Type B pancreatic cell (in vitro differentiated cells): ENCODE results near the gene HNRNPUL2. TPM values are rescaled to one million over a fixed set of nuclear protein-coding genes. Genes with fewer than 3 reads are reported as not detected.
"Not testable (repeated sequence)": the region's sequence is repeated elsewhere in the genome, so short reads cannot be mapped to it uniquely, and the experiment has no call there.

Experiments used
- DNase-seq: peaks from one replicate; pipeline ENCODE4 v3.0.0; 2021; ENCODE audit warnings: mixed read lengths; ENCODE audit not compliant: unreplicated experiment; ENCODE audit errors: extremely low spot score
- H3K27ac Mint-ChIP-seq: 2 replicates; pipeline ENCODE4 v1.8.0; 2021; ENCODE audit warnings: mild to moderate bottlenecking, mixed read lengths
- H3K27me3 Mint-ChIP-seq: 2 replicates; pipeline ENCODE4 v1.8.0; 2021; ENCODE audit warnings: mixed read lengths
- H3K36me3 Mint-ChIP-seq: 2 replicates; pipeline ENCODE4 v1.8.0; 2021; ENCODE audit warnings: mixed read lengths
- H3K4me1 Mint-ChIP-seq: one replicate; pipeline ENCODE4 v1.8.0; 2021; ENCODE audit warnings: mixed read lengths; ENCODE audit not compliant: unreplicated experiment
- H3K4me3 Mint-ChIP-seq: 2 replicates; pipeline ENCODE4 v1.8.0; 2021; ENCODE audit warnings: mild to moderate bottlenecking, mixed read lengths
- H3K9me3 Mint-ChIP-seq: 2 replicates; pipeline ENCODE4 v1.8.0; 2021; ENCODE audit warnings: mixed read lengths
- long read RNA-seq: library from polyadenylated mRNA; unstranded; transcript quantifications from one replicate; pipeline ENCODE4 v2.0.0, GENCODE V29; 2020
- total RNA-seq: library from RNA; stranded (reverse); gene quantifications from 2 replicates; pipeline ENCODE4 v1.2.1, GENCODE V29; 2021; ENCODE audit warnings: low replicate concordance
- TF ChIP-seq, protein P1 (sequence below): fragments of 200-600 bp; sonication (generic); conservative IDR thresholded peaks from 2 replicates; pipeline ENCODE4 v1.5.0; 2021; ENCODE audit warnings: antibody characterized with exemption, mild to moderate bottlenecking

Gene HNRNPUL2
- total RNA-seq = 44.8 and 63.7 TPM in 2 replicates
- long read RNA-seq, partial matches to known transcripts = 0 of 4 reads
- long read RNA-seq, other reads (novel, unspliced or antisense) = 4 of 4 reads

DNA sequence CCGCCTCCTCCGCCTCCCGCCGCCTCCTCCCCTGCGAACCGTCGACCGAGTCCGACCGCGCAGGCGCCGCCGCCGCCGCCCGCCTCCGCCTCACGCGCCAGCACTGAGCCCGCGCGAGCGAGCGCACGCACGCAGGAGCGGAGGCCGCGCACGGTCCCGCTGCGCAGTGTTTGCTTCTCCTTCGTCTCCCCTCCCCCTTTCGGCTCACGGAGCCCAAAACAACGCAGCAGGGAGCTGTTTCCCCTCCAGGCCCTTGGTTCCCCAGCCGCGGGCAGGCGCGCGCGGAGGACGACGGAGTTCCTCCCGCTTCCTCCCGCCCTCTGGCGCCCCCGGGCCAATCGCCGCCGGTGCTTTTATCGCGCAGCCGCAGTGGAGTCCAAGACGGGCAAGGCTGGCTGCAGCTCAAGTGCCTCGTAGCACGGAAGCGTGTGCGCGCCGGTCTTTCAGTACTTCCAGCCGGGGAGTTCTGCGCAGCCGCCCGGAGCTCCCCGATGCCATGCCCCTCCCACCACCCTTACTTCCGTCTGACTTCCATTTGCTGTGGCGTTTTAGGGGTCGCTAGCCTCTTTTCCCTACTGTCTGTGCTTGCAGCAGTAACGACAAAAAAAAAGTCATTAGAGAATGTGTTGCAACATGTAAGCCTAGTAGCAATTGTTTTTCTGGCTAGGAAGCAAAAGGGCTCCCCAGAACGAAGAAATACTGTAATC is at the start of gene HNRNPUL2:
Gene HNRNPUL2, minus strand, starts transcription at position 293 of the 707 bp plus-strand sequence. CDS start 301 bp downstream, outside the sequence.
- H3K4me3 Mint-ChIP-seq = peak within 1 kb of the TSS; percentile 95
- H3K4me1 Mint-ChIP-seq = peaks cover 32% of the 10 kb centered on the region
- peak within 1 kb of the TSS; percentile 99 for H3K27ac Mint-ChIP-seq
- DNase-seq = peak; percentile 100
- H3K36me3 Mint-ChIP-seq = peaks cover 23% of the 10 kb centered on the region
- H3K9me3 Mint-ChIP-seq = no peaks in the 10 kb centered on the region
- TF ChIP-seq, protein P1, sequence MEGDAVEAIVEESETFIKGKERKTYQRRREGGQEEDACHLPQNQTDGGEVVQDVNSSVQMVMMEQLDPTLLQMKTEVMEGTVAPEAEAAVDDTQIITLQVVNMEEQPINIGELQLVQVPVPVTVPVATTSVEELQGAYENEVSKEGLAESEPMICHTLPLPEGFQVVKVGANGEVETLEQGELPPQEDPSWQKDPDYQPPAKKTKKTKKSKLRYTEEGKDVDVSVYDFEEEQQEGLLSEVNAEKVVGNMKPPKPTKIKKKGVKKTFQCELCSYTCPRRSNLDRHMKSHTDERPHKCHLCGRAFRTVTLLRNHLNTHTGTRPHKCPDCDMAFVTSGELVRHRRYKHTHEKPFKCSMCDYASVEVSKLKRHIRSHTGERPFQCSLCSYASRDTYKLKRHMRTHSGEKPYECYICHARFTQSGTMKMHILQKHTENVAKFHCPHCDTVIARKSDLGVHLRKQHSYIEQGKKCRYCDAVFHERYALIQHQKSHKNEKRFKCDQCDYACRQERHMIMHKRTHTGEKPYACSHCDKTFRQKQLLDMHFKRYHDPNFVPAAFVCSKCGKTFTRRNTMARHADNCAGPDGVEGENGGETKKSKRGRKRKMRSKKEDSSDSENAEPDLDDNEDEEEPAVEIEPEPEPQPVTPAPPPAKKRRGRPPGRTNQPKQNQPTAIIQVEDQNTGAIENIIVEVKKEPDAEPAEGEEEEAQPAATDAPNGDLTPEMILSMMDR = peak; percentile 15
- no peaks in the 10 kb centered on the region for H3K27me3 Mint-ChIP-seq

DNA sequence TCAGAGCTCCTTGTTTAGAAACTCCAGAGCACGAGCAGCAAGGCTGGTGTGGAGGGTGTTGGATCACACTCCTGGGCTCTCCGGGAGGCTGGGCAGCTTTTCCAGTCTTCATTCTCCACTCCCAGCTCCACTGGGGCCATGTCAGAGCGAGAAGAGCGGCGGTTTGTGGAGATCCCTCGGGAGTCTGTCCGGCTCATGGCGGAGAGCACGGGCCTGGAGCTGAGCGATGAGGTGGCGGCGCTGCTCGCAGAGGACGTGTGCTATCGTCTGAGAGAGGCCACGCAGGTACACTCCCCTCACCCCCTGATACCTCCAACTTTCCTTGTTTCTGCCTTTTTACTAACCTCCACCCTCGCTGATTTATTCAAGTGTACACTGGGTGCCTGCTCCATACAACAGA is 48.4 kb upstream of the HNRNPUL2 start:
- Mint-ChIP-seq H3K36me3 (peaks cover 12% of the 10 kb centered on the region), H3K4me1 (peaks cover 6% of the 10 kb centered on the region), H3K9me3 (no peaks in the 10 kb centered on the region), H3K27ac (no peak overlapping the region), H3K27me3 (no peaks in the 10 kb centered on the region), H3K4me3 (no peak overlapping the region)
- no peak for DNase-seq
- TF ChIP-seq, protein P1 = no peak

DNA sequence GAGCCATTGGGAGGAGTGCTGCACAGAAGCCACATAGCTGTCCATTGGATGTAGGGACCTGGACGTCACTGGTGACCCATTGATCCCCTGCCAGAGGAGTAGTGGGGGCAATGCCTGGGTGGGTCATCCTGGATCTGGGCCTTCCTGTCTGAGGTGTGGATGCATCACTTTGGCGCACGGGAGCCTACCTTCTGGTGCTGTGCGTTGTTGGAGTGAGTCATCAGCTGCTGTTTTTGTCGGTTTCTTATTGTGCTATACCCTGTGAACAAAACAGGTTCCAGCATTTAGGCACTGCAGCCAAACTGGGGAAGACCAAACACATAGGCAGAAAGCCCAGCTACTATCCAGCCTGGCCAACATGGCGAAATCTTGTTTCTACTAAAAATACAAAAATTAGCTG is 47.1 kb upstream of the HNRNPUL2 start:
- no peaks in the 10 kb centered on the region for H3K27me3 Mint-ChIP-seq
- peaks cover 12% of the 10 kb centered on the region for H3K36me3 Mint-ChIP-seq
- H3K4me3 Mint-ChIP-seq = no peak overlapping the region
- peaks cover 17% of the 10 kb centered on the region for H3K4me1 Mint-ChIP-seq
- DNase-seq = no peak
- TF ChIP-seq, protein P1 = no peak
- H3K9me3 Mint-ChIP-seq = no peaks in the 10 kb centered on the region
- no peak overlapping the region for H3K27ac Mint-ChIP-seq

DNA sequence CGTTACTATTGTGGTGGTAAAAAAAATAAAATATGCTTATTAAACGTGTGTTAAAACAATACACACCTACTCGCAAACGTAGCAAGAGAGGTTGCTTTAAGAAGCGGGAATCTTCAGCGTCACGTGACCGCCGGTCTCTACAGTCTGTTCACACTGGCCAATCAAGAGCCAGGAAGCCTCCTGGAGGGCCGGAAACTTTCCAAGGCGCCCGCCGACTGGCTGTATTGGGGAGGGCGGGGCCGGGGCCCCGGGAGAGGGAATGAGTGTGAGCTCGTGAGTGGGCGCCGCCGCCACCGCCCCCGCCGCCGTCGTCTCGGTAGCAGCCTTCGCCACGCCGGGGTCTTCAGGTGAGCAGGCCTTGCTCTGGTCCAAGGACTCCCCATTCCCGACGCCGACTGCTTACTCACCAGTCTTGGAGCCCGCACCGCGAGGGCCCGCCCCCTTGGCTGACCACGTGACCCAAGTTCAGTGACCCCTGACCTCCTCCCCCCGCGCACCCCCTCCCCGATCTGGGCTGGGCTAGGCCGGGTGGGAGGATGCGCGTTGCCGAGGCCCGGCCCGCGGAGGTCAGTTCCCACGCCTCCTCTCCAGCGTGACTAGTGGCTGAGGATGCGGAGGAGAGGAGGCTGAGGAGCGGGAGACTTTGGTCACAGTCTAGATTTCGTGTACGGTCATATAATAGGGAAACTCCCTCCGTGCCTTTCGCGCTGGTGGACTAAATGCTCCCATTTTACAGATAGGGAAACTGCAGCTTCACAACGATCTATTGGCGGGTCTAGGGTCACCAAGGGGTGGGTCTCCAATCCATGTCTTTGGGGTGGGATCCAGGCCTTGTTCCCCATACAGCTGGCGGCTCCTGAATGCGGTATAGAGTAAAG is 44.1 kb upstream of the HNRNPUL2 start, which contains the start of gene TAF6L:
Gene TAF6L, plus strand, starts transcription at position 253 of the 878 bp plus-strand sequence. CDS start 4,388 bp downstream, outside the sequence.
- Mint-ChIP-seq H3K4me1 (peaks cover 17% of the 10 kb centered on the region), H3K27me3 (no peaks in the 10 kb centered on the region), H3K4me3 (peak within 1 kb of the TSS; percentile 90), H3K27ac (peak within 1 kb of the TSS; percentile 93), H3K36me3 (peaks cover 7% of the 10 kb centered on the region), H3K9me3 (no peaks in the 10 kb centered on the region)
- TF ChIP-seq, protein P1 = no peak
- DNase-seq = peak; percentile 94

DNA sequence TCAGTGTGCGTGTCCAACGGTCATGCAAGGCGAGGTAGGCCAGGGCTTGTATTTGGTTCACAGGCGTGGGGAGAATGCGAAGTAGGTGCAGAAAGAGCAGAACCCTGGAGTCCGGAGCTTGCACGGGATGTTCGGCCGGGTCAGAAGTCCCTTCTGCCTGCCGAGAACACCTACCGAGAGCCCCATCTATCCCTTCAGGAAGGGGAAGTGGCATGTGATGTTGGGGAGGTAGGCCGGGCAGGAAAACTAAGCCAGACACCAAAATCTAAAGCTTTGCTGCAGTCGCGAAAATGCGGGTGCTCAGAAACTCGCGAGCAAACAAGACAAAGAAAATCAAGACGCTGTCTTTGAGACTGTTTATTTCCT is 43.5 kb upstream of the HNRNPUL2 start:
- Mint-ChIP-seq H3K27me3 (no peaks in the 10 kb centered on the region), H3K4me3 (peak overlapping the region; percentile 90), H3K4me1 (peaks cover 17% of the 10 kb centered on the region), H3K9me3 (no peaks in the 10 kb centered on the region), H3K27ac (peak overlapping the region; percentile 93), H3K36me3 (peaks cover 8% of the 10 kb centered on the region)
- TF ChIP-seq, protein P1 = no peak
- no peak for DNase-seq

DNA sequence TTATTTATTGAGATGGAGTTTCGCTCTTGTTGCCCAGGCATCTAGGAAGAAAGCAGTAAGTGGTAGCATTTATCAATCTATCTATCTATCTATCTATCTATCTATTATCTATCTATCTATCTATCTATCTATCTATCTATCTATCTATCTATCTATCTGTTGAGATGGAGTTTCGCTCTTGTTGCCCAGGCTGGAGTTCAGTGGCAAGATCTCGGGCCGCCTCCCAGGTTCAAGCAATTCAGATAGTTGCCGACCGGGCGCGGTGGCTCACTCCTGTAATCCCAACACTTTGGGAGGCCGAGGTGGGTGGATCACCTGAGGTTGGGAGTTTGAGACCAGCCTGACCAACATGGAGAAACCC is 33.6 kb upstream of the HNRNPUL2 start:
- not testable (repeated sequence) for DNase-seq, H3K9me3 Mint-ChIP-seq, H3K4me1 Mint-ChIP-seq, H3K27ac Mint-ChIP-seq, H3K36me3 Mint-ChIP-seq, H3K27me3 Mint-ChIP-seq
- peak overlapping the region; percentile 94 for H3K4me3 Mint-ChIP-seq
